Stimulated activated CD4-positive, alpha-beta T cell treated with anti-CD3 and anti-CD28 coated beads, Interleukin-12 subunit alpha, Interleukin-12 subunit beta, amount 100 ng/mL, for 48 hours (primary cell): ENCODE results near the gene EIF4G2.

Experiments used
- DNase-seq, 3 donors: peaks; one replicate each; pipeline ENCODE4 v3.0.0-alpha.2; 2020; ENCODE audit warnings: low read depth in 2 of 3, low spot score in 1 of 3

Gene EIF4G2

DNA sequence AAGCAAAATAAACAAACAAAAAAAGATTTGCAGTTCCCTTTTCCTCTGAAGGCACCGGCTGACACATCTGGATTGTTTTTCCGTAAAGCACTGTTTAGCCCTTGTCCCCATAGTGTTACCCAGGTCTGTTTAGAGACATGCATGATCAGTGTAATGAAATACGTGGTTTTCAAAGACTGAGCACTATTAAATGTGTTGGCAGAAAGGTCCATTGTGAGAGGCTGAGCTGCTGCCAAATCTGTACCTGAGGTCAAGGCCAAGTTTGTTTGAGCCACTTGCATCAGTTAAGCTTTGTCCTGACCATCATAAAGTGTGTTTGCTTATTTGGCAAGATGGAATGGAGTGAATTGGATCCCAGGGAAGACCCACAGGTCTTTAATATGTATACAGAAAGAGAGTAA is 31.3 kb downstream of the EIF4G2 start:
- DNase-seq: no peak

GRCh38 chr11:10774811-10775210 is 33.9 kb downstream of the EIF4G2 start:
- no peak for DNase-seq

DNA sequence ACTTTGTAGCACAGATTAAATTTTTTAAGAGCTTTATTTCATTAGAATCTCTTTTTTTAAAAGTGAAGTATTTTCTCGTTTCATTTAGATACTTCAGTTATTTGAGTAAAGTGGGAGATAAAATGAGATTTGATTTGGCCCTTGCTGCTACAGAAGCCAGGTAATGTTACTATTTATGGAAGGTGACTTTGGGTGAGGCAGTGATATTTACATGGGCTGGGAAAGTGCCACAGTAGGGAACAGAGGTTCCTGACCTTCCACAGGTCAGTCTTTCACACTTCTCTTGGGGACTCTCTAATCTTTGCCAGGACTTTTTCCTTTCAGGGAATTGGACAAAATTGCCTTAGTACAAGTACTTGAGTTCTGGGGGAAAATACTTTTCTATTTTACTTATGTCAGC is 37.3 kb downstream of the EIF4G2 start:
- DNase-seq: no peak

DNA sequence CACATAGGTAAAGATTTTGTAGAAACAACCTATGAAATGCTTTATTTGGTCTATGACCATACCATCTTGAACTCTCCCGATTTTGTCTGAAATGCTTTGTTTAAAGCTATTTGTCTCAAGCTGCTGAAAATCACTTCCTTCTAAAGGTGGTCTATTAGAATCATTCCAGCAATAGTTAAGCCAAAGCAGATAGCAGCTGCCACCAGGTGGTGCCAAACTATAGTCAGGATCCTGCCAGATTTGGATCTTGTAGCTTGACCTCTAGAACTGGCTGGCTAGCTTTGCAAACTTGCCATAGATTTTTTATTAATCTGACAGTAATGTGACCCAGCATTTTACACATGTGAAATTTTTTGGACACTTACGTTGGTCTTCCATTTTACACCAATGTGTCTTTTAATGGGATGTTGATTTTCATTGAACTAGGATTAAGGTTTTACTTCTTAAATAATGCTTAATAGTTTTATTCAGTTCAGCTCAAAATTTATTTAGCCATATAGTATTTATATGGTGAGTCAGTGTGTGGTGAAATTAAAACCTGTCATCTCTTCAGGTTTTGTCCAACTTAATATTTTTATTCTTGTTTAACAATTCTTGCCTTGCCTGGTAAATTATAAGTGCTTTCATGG is 38.0 kb downstream of the EIF4G2 start:
- DNase-seq: no peak

- no peak for DNase-seq
Observed at GRCh38 chr11:10764412-10764811, 44.3 kb downstream of the EIF4G2 start.

- DNase-seq: no peak
Observed at GRCh38 chr11:10763766-10764165, 45.0 kb downstream of the EIF4G2 start.

- DNase-seq: no peak
Observed at GRCh38 chr11:10762913-10763421, 45.8 kb downstream of the EIF4G2 start.

DNA sequence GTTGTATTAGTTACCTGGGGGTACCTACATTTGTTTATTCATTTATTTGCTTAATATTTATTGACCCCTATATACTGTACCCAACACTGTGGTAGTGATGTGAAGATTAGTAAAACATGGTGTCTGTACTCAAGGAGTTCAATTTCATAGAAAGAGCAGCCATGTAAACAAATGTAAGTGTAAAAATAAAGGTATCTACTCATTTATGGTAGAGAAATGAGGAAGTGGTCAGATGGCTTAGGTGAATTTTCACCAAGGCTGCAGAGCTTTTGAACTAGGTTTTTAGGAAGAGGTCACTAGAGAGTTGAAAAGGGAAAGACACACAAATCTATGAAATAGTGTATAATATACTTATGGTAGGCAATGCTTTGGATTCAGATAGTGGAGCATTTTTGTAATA is 46.5 kb downstream of the EIF4G2 start:
- DNase-seq: no peak

- DNase-seq: no peak
Observed at GRCh38 chr11:10761085-10761698, 47.5 kb downstream of the EIF4G2 start.

DNA sequence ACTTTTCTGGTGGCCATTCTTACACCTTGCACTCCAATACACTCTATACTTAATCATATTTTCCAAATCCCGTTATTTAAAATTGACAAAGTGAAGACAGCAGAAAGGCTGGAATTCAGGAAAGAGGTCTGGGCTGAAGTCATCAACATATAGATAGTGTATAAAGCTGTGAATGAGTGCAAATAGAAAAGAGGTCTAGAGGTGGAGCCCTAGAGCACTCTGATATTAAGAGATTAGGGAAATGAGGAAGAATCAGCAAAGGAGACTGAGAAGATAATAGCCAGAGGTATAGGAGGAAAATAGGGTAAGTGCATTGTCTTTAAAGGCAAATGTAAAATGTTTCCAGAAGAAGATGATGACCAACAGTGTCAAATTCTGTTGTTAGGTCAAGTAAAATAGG is 49.8 kb downstream of the EIF4G2 start:
- DNase-seq: no peak

GRCh38 chr11:10752486-10752885 is 56.2 kb downstream of the EIF4G2 start:
- no peak for DNase-seq

DNA sequence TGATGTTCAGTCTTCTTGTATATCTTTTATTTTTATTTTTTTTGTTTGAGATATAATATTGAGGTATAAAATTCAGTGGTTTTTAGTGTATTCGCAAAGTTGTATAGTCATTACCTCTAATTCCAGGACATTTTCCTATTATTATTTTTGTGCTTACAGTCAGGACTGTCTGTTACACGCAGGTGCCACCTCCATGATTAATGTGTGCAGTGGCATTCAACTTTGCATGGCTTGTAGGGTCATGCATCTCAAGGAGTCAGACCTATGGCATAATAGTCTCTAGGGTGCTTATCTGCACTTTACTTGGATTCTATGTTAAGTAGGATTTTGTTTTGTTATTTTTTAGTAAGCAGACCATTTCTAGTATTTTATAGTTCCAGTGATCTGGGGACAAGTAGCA is 56.7 kb downstream of the EIF4G2 start:
- no peak for DNase-seq

DNA sequence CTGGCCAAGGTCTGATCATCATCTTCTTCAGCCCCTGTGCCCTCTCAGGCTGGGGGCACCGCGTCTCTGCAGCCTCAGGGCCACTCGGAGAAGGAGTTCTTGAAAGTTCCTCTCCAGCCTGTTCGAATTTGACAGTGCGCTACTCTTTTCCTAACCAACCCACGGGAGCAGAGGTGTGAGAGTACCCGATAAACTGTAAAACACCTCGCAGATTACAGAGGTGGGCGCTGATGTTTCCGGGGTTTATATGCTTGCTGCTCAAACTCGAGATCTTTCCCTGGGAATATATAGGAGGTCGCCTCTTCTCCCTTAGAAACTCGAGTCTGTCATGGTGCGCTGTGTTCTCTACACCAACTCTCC is 57.2 kb downstream of the EIF4G2 start:
- no peak for DNase-seq

DNA sequence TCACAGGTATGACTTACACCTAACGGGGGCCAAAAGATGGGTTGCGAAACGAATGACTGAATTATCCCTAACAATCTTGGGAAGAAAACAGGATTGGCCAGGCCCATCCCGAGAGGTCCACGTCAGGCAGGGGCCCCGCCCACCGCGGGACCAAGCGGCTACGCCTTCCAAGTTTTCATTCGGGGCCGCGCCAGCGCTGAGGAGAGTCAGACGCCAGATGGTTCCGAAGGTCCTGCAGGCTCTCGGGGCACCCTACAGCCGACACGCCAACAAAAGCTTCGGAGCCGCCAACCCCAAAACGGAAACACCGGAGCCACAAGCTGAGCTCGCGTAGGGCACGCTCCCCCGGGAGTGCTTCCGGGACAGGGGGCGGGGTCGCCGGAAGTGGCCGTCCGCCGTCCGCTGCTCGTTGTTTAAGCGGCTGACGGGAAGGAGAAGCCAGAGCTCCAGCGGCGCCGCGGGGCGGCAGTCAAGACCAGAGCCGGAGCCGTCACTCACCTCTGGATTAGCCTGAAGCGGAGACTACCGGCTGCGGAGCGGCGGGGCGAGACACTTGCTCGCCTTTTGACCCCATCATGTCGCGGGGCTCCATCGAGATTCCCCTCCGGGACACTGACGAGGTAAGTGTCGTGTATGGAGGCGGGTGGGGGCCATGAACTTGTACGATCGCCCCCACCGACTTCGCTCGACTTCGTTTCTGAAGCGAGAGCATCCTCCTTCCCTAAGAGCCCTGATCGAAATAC is 57.7 kb downstream of the EIF4G2 start, which contains the start of gene CTR9:
Gene CTR9 (plus strand): TSS at position 409 of the 743 bp plus-strand sequence. CDS start 167 bp downstream, at position 576.
- DNase-seq: peak; percentile 87 to 92 (median 90)

DNA sequence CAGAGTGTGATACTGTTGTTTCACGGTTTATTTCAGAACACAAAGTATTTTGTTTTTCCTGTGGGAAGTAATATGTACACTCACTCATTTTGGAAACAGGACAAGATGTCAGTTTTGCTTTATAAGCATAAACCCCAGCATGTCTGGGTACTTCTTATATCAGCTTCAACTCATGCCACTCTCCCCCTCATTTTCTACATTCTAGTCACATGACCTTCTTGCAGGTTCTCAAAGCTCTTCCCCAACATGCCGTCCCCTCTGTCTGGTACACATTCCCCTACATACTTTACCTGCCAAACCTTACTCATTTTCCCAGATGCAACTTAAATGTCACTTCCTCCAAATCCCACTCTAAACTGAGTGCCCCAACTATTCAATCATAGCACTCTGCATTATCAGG is 59.2 kb downstream of the EIF4G2 start:
- no peak for DNase-seq

- no peak for DNase-seq
Observed at GRCh38 chr11:10747733-10748132, 61.0 kb downstream of the EIF4G2 start.
